ENCODE data around the gene PARP12. TPM values are rescaled to one million over a fixed set of nuclear protein-coding genes. Genes with fewer than 3 reads are reported as not detected.

Gene PARP12
- total and polyA plus RNA-seq, 10 of the 15 experiments (the other 5 are each of a cell fraction or from before 2014, with no cell fraction given): 0.98 to 51.8 (median 18.0) TPM

DNA sequence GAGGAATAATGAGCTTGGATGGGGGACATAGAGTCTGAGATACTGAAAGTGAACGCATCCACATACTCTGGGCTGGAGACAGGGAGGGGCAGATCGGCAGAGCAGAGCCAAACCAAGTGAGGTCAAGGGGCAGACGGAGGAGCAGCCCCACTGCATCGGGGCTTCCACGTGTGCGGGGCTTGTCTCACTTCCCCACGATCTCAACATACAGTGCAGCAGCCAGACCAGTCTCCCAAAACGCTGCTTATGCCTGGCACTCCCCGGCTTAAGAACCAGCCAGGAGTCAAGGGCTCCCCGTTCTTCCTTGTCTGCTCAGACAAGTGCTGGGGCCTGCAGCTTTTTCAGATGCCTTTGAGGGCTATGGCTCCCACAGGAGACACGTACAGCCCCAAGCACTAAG, 43.6 kb downstream of the PARP12 start:
- no peaks in the 10 kb centered on the region for H3K4me1 ChIP-seq (ENCODE audit: control insufficient read depth, insufficient read depth, low read length)
- DNase-seq (ENCODE audit: low read depth, low spot score): no peak
- in situ Hi-C loops (cut with MboI) (no loop called here), intact Hi-C loops (cut with micrococcal nuclease; ENCODE audit: unreplicated experiment) (loop anchor here (5.0 kb wide), 1 partner anchor 308 kb away; no protein-coding TSS in a partner anchor)
- no peak overlapping the region for H3K4me2 ChIP-seq (ENCODE audit: control insufficient read depth, insufficient read depth)
- no peak for TF ChIP-seq FOXK2 (IDR thresholded peaks at IDR 0.05)
- TF ChIP-seq SP1 (IDR thresholded peaks at IDR 0.05; ENCODE audit: low read depth, low read length): no peak
- TF ChIP-seq TBL1XR1 (IDR thresholded peaks at IDR 0.05; ENCODE audit: low read depth, low read length): no peak
- no peak for TF ChIP-seq SIX5 (IDR thresholded peaks at IDR 0.05; ENCODE audit: low read depth, low read length, severe bottlenecking)
- TF ChIP-seq, protein P1, sequence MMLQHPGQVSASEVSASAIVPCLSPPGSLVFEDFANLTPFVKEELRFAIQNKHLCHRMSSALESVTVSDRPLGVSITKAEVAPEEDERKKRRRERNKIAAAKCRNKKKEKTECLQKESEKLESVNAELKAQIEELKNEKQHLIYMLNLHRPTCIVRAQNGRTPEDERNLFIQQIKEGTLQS (IDR thresholded peaks at IDR 0.05; ENCODE audit: borderline replicate concordance, extremely low read depth, low read depth, low read length): no peak
- no peak for TF ChIP-seq IKZF1 (conservative IDR thresholded peaks at IDR 0.05)
- no peak for TF ChIP-seq ASH2L (IDR thresholded peaks at IDR 0.05; ENCODE audit: borderline replicate concordance, low read depth)
- H4K20me1 ChIP-seq (ENCODE audit: control insufficient read depth, insufficient read depth): no peaks in the 10 kb centered on the region
- H3K4me3 ChIP-seq: no peak overlapping the region
- POLR2A ChIA-PET: no interaction called here
- no peak; the same call in 2 of the 3 replicates for ATAC-seq
- H3K9ac ChIP-seq (ENCODE audit: control insufficient read depth, insufficient read depth, low read length): no peak overlapping the region
- no peak for FAIRE-seq
- H3K27ac ChIP-seq (ENCODE audit: control insufficient read depth, insufficient read depth): no peak overlapping the region
- SMC1A ChIA-PET (ENCODE audit: uncharacterized antibody, unreplicated experiment): interaction anchor here (1.4 kb wide), 1 partner anchor 34 kb away, joined by 3 read pairs; no protein-coding TSS in a partner anchor
- H2AFZ ChIP-seq (ENCODE audit: control insufficient read depth, low read depth, low read length): no peak overlapping the region
- no TSS peak for BruUV-seq (replicated peaks)
- H3K79me2 ChIP-seq (ENCODE audit: control insufficient read depth, insufficient read depth, low read length): no peaks in the 10 kb centered on the region
- H3K9me3 ChIP-seq (replicated peaks; ENCODE audit: control insufficient read depth, insufficient read depth, low read length): no peaks in the 10 kb centered on the region
- 71% methylated on average over 10 of the region's 11 CpGs for WGBS (ENCODE audit: insufficient coverage, insufficient replicate concordance, low lambda C conversion rate, missing lambda C conversion rate)
- RAD21 ChIA-PET (ENCODE audit: unreplicated experiment): no interaction called here
- CTCF ChIA-PET: no interaction called here
- no peaks in the 10 kb centered on the region for H3K27me3 ChIP-seq (replicated peaks in 1 of 2; ENCODE audit: control insufficient read depth in 2 of 2, insufficient read depth in 2 of 2, low read length in 1 of 2)
- no peaks in the 10 kb centered on the region; a peak in 2 of 4 replicates for H3K36me3 ChIP-seq (ENCODE audit: control insufficient read depth in 2 of 2, insufficient read depth in 2 of 2, low read length in 1 of 2)
